ENCODE data around the gene AKAP8.
"Not testable (repeated sequence)": the region's sequence is repeated elsewhere in the genome, so short reads cannot be mapped to it uniquely, and the experiment has no call there.

AKAP8 gene

DNA sequence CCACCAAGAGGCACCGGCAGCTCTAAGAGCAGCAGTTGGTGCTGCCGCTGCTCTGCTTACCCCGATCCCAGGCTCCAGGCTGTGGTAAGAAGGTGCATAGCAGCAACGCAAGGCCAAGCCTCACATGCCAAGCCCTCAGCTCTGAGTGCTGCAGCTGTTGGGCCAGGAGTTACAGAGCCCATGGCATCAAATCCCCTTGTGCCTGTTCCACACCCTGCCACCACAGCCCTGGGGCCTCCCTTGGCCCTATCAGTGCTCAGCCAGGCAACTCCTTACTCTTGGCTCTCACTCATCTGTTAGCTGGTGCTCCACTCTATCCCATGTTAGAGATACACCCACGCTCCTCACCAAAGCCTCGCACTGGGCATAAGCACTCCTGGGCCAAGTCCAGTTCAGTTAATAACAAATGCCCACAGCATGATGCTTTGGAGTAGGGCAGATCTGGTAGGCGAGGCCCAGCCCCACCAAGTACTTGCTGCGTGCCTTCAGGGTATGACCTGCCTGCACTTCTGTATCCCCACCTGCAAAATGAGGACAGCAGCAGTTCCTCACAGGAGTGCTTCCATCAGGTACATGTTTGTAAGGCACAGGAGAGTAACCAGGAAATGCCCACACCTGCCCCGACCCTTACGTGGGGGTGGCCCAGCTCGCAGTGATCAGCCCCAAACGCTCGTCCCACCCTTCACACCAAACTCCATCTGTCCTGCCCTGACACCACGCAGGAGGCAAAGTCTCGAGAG is 23.0 kb upstream of the AKAP8 start:
- no peaks in the 10 kb centered on the region for H3K27me3 ChIP-seq (ENCODE audit: control insufficient read depth in 1 of 2, insufficient read depth in 2 of 2, low read length in 2 of 2)
- H3K4me3 ChIP-seq (ENCODE audit: low read depth in 1 of 2, low read length in 2 of 2): peak overlapping the region in 1 of 2 donors; percentile 33
- H3K9ac ChIP-seq (ENCODE audit: low read length): peak overlapping the region; percentile 34
- peaks cover 44% of the 10 kb centered on the region for H3K36me3 ChIP-seq (ENCODE audit: insufficient read depth, low read length)
- no peaks in the 10 kb centered on the region for H3K9me3 ChIP-seq (ENCODE audit: low read length)
- peak overlapping the region; percentile 62 for H3K27ac ChIP-seq (ENCODE audit: low read depth, low read length)
- peaks cover 58% of the 10 kb centered on the region for H3K4me1 ChIP-seq (ENCODE audit: insufficient read depth, low read length)

DNA sequence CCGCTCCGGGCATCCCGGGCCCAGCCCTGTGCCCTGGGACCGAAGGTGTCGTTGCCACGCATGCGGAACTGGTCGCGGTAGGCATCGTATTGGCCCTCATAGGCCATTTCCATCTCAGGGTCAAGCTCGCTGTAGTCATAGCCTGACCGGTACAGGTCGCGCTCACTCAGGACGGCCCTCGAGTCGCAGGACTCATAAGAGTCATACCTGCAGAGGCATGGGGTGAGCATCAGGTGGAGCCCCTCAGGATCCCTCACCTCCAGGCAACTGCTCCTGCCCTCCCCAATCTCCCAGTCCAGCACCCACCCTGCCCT is 21.8 kb upstream of the AKAP8 start:
- no peak overlapping the region for H3K4me3 ChIP-seq (ENCODE audit: low read depth in 1 of 2, low read length in 2 of 2)
- peaks cover 51% of the 10 kb centered on the region for H3K4me1 ChIP-seq (ENCODE audit: insufficient read depth, low read length)
- H3K27ac ChIP-seq (ENCODE audit: low read depth, low read length): no peak overlapping the region
- no peaks in the 10 kb centered on the region for H3K9me3 ChIP-seq (ENCODE audit: low read length)
- no peak overlapping the region for H3K9ac ChIP-seq (ENCODE audit: low read length)
- peaks cover 56% of the 10 kb centered on the region for H3K36me3 ChIP-seq (ENCODE audit: insufficient read depth, low read length)
- H3K27me3 ChIP-seq (ENCODE audit: control insufficient read depth in 1 of 2, insufficient read depth in 2 of 2, low read length in 2 of 2): no peaks in the 10 kb centered on the region

DNA sequence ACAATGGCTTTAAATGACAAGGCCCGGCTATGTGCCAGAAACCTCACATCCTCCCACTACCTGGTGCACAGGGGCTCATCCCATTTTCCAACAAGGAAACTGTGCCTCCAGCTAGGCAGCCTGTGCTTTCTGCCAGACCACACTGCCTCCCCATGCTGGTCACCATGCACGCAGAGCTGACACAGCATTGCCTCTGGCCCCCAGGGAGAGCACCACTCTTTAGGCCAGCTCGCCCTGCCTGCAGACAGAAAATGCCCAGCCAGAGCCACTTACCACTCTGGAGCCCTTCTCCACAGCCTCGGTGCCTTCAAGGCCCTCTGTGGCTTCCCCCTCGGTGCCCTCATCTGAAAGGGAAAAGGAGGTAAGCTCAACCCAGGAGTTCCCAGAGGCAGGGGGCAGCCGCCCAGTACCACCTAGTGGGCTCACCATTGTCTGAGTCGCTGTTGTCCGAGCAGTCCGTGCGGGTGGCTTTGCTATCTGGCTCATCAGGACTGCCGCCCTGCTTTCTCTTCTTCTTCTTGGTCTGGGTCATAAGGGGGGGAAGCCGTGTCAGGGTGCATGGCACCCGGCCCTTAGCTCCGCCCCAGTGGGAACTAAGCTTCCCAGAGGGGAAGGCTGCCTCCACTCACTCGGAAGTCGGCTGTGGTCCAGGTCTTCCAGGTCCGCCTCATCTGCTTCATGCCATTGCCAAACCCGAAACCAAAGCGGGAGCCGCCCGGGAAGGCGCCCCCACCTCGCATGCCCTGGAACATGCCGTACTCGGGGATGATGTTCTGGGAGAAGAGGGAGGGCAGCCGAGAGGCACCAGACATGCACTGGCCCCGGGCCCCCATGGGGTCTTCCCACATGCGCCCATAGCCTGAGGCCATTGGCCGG is 21.2 kb upstream of the AKAP8 start:
- H3K27me3 ChIP-seq (ENCODE audit: control insufficient read depth in 1 of 2, insufficient read depth in 2 of 2, low read length in 2 of 2): no peaks in the 10 kb centered on the region
- no peak overlapping the region for H3K27ac ChIP-seq (ENCODE audit: low read depth, low read length)
- no peak overlapping the region for H3K9ac ChIP-seq (ENCODE audit: low read length)
- peaks cover 47% of the 10 kb centered on the region for H3K4me1 ChIP-seq (ENCODE audit: insufficient read depth, low read length)
- peaks cover 62% of the 10 kb centered on the region for H3K36me3 ChIP-seq (ENCODE audit: insufficient read depth, low read length)
- no peak overlapping the region for H3K4me3 ChIP-seq (ENCODE audit: low read depth in 1 of 2, low read length in 2 of 2)
- no peaks in the 10 kb centered on the region for H3K9me3 ChIP-seq (ENCODE audit: low read length)

DNA sequence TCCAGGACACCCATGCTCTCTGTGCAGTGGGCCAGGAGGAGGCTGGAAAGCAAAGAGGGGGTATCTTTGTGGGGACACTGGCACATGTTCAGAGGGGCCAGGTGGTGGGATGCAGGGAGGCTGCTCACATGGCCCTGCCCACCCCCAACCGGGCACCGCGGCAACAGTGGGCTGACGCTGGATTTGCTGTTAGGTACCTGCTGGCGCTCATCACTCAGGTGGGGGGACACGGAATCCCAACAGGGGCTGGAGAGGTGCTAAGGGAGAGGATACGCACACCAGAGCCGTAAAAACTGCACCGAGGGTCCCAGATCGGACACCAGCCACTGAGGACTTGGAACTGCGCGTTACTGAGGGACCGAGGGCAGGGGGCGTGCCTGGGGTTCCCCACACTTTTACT is 20.0 kb upstream of the AKAP8 start:
- peaks cover 41% of the 10 kb centered on the region for H3K4me1 ChIP-seq (ENCODE audit: insufficient read depth, low read length)
- no peaks in the 10 kb centered on the region for H3K9me3 ChIP-seq (ENCODE audit: low read length)
- H3K27ac ChIP-seq (ENCODE audit: low read depth, low read length): no peak overlapping the region
- H3K27me3 ChIP-seq (ENCODE audit: control insufficient read depth in 1 of 2, insufficient read depth in 2 of 2, low read length in 2 of 2): no peaks in the 10 kb centered on the region
- peaks cover 62% of the 10 kb centered on the region for H3K36me3 ChIP-seq (ENCODE audit: insufficient read depth, low read length)
- no peak overlapping the region for H3K9ac ChIP-seq (ENCODE audit: low read length)
- H3K4me3 ChIP-seq (ENCODE audit: low read depth in 1 of 2, low read length in 2 of 2): no peak overlapping the region

DNA sequence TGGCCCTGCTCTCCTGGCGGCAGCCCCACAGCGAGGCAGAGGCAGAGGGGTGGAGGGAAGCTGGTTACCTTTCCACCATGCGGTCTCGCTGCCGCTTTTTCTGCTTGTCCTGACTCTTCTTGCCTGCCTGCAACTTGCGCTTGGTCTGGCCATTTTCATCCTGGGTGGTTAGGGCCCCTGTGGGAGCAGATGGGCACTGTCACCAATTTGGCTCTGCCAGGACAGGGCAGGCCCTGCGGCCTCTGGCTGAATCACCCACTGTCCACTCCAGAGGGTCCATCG is 19.6 kb upstream of the AKAP8 start:
- peaks cover 62% of the 10 kb centered on the region for H3K36me3 ChIP-seq (ENCODE audit: insufficient read depth, low read length)
- no peak overlapping the region for H3K27ac ChIP-seq (ENCODE audit: low read depth, low read length)
- H3K4me1 ChIP-seq (ENCODE audit: insufficient read depth, low read length): peaks cover 37% of the 10 kb centered on the region

DNA sequence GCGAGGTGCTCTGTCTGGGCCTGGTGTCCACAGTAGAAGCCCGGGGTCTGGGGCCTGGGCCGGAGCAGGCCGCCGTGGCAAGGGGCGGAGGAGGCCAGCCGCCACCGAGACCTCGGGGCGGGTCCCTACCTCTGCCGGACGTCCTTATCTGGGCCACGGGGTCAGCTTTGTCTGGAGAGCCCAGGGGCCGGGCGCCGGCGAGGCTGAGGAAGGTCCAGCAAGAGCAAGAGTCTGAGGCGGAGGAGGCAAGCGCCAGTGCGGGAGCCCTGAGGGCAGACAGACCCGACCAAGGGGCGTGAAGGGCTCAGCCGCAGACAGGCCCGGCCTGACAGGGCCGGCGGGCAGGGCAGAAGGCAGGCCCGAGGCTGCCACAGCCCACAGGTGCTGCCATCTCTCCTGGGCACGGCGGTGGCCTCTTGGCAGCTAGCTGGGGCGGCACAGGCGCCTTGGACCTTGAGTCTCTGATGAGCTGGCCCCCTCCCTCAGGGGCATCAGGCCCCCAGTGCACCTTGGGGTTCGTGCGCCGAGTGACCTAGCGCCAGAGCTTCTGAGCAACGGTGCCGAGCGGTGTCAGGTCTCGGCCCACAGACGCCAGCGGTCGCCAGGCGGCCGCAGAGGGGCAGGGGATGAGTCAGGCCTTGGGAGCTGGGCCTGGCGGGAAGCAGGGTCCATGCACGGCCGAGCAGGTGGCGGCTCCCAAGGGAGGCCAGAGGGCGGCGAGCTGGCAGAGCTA is 19.1 kb upstream of the AKAP8 start:
- no peak overlapping the region for H3K4me3 ChIP-seq (ENCODE audit: low read depth in 1 of 2, low read length in 2 of 2)
- H3K36me3 ChIP-seq (ENCODE audit: insufficient read depth, low read length): peaks cover 62% of the 10 kb centered on the region
- H3K9me3 ChIP-seq (ENCODE audit: low read length): no peaks in the 10 kb centered on the region
- H3K27ac ChIP-seq (ENCODE audit: low read depth, low read length): no peak overlapping the region
- H3K9ac ChIP-seq (ENCODE audit: low read length): no peak overlapping the region
- peaks cover 32% of the 10 kb centered on the region for H3K4me1 ChIP-seq (ENCODE audit: insufficient read depth, low read length)
- no peaks in the 10 kb centered on the region for H3K27me3 ChIP-seq (ENCODE audit: control insufficient read depth in 1 of 2, insufficient read depth in 2 of 2, low read length in 2 of 2)

More for the DNA sequence above, 19.6 kb upstream of the AKAP8 start:
- H3K9me3 ChIP-seq (ENCODE audit: low read length): no peaks in the 10 kb centered on the region
- H3K27me3 ChIP-seq (ENCODE audit: control insufficient read depth in 1 of 2, insufficient read depth in 2 of 2, low read length in 2 of 2): no peaks in the 10 kb centered on the region
- H3K4me3 ChIP-seq (ENCODE audit: low read depth in 1 of 2, low read length in 2 of 2): no peak overlapping the region
- no peak overlapping the region for H3K9ac ChIP-seq (ENCODE audit: low read length)

DNA sequence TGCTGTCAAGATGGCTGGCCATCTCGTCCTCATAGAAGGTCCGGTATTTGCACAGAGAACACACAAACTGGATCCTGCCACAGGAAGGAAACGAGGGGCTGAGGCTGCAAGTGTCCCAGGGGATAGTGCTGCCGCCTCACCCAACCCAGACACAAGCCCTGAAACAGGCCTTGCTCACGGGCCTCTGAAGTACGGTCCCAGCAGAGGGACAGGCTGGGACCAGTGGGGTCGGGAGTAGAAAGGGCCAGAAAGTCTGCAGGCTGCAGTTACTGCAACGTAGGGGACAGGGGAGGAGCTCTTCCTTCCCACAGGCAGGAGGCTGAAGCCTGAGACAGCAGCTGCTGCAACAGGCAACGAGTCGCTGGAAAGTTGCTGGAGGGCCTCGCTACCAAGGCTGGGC is 18.2 kb upstream of the AKAP8 start:
- Histone ChIP-seq H3K27ac (ENCODE audit: low read depth, low read length) (no peak overlapping the region), H3K36me3 (ENCODE audit: insufficient read depth, low read length) (peaks cover 53% of the 10 kb centered on the region), H3K27me3 (ENCODE audit: control insufficient read depth in 1 of 2, insufficient read depth in 2 of 2, low read length in 2 of 2) (no peaks in the 10 kb centered on the region), H3K4me1 (ENCODE audit: insufficient read depth, low read length) (peaks cover 23% of the 10 kb centered on the region), H3K9me3 (ENCODE audit: low read length) (no peaks in the 10 kb centered on the region), H3K4me3 (ENCODE audit: low read depth in 1 of 2, low read length in 2 of 2) (no peak overlapping the region), H3K9ac (ENCODE audit: low read length) (no peak overlapping the region)

DNA sequence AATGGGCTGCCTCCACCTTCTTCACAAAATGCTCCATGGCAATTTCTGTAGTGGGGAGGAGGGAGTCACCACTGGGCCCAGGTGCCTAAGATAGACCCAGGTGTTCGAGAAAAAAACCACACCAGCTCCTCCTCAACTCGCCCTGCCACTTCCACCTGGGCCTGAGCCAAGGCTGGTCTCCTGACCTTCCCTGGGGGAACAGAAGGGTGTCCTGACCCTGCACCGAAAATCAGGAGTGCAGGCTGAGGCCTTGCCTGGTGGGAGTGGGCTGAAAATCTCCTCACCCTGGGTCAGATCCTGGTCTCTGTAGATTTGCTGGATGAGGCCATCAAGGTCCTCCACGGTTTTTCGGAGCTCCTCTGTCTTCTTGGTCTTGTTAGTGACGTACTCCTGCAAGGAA is 17.6 kb upstream of the AKAP8 start:
- H3K36me3 ChIP-seq (ENCODE audit: insufficient read depth, low read length): peaks cover 52% of the 10 kb centered on the region
- no peaks in the 10 kb centered on the region for H3K27me3 ChIP-seq (ENCODE audit: control insufficient read depth in 1 of 2, insufficient read depth in 2 of 2, low read length in 2 of 2)
- no peak overlapping the region for H3K9ac ChIP-seq (ENCODE audit: low read length)
- H3K4me3 ChIP-seq (ENCODE audit: low read depth in 1 of 2, low read length in 2 of 2): no peak overlapping the region
- H3K27ac ChIP-seq (ENCODE audit: low read depth, low read length): no peak overlapping the region
- H3K9me3 ChIP-seq (ENCODE audit: low read length): no peaks in the 10 kb centered on the region
- peaks cover 17% of the 10 kb centered on the region for H3K4me1 ChIP-seq (ENCODE audit: insufficient read depth, low read length)

DNA sequence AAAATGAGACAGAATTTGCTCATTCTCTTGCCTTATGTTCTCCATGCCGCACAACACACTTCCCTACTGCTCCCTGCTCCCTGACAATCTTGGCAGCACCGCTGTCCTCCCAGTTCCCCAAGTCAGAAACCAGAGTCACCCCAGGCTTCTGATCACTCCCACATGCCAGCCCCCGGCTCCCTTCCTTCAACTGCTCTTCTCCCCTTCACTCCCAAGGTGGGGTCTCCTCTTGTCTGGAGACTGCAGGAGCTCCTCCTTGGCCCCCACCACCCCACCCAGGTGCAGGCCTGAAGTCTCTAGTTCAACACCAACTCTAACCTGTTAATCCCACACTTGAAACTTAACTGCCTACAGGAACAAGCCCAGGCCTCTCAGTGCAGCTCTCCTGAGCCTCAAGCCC is 16.8 kb upstream of the AKAP8 start:
- no peaks in the 10 kb centered on the region for H3K9me3 ChIP-seq (ENCODE audit: low read length)
- peaks cover 9% of the 10 kb centered on the region for H3K4me1 ChIP-seq (ENCODE audit: insufficient read depth, low read length)
- no peak overlapping the region for H3K27ac ChIP-seq (ENCODE audit: low read depth, low read length)
- H3K9ac ChIP-seq (ENCODE audit: low read length): no peak overlapping the region
- peaks cover 55% of the 10 kb centered on the region for H3K36me3 ChIP-seq (ENCODE audit: insufficient read depth, low read length)
- H3K27me3 ChIP-seq (ENCODE audit: control insufficient read depth in 1 of 2, insufficient read depth in 2 of 2, low read length in 2 of 2): no peaks in the 10 kb centered on the region
- H3K4me3 ChIP-seq (ENCODE audit: low read depth in 1 of 2, low read length in 2 of 2): no peak overlapping the region

DNA sequence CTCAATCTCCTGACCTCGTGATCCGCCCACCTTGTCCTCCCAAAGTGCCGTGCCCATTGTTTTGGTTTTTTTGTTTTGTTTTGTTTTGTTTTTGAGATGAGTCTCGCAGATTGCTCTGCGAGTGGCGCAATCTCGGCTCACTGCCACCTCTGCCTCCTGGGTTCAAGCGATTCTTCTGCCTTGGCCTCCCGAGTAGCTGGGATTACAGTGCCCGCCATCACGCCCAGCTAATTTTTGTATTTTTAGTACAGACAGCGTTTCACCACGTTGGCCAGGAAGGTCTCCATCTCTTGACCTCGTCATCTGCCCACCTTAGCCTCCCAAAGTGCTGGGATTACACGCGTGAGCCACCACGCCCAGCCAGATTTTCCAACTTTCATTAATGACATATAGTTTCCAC is 15.7 kb upstream of the AKAP8 start:
- H3K4me1 ChIP-seq (ENCODE audit: insufficient read depth, low read length); H3K27me3 ChIP-seq (ENCODE audit: control insufficient read depth in 1 of 2, insufficient read depth in 2 of 2, low read length in 2 of 2); H3K27ac ChIP-seq (ENCODE audit: low read depth, low read length); H3K4me3 ChIP-seq (ENCODE audit: low read depth in 1 of 2, low read length in 2 of 2); H3K9ac ChIP-seq (ENCODE audit: low read length); H3K9me3 ChIP-seq (ENCODE audit: low read length): not testable (repeated sequence)
- H3K36me3 ChIP-seq (ENCODE audit: insufficient read depth, low read length): peaks cover 43% of the 10 kb centered on the region

DNA sequence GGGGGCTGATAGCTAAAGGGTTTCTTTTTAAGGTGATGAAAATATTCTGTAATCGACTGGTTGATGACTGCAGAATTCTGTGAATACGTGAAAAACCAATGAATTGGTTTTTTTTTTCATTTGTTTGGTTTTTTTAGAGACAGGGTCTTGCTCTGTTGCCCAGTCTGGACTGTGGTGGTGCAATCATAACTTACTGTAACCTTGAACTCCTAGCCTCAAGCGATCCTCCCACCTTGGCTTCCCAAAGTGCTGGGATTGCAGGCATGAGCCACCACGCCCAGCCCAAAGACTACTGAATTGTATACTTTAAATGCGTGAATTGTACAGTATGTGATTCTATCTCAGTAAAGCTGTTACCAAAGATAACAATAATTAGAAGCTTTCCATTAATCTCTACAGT is 14.8 kb upstream of the AKAP8 start:
- Histone ChIP-seq H3K9ac (ENCODE audit: low read length) (no peak overlapping the region), H3K27me3 (ENCODE audit: control insufficient read depth in 1 of 2, insufficient read depth in 2 of 2, low read length in 2 of 2) (no peaks in the 10 kb centered on the region), H3K9me3 (ENCODE audit: low read length) (no peaks in the 10 kb centered on the region), H3K4me3 (ENCODE audit: low read depth in 1 of 2, low read length in 2 of 2) (no peak overlapping the region), H3K4me1 (ENCODE audit: insufficient read depth, low read length) (no peaks in the 10 kb centered on the region), H3K36me3 (ENCODE audit: insufficient read depth, low read length) (peaks cover 36% of the 10 kb centered on the region), H3K27ac (ENCODE audit: low read depth, low read length) (no peak overlapping the region)
